Measurements from ENCODE around the gene AIFM2.

- TF ChIP-seq ZFP36 (IDR thresholded peaks at IDR 0.05; ENCODE audit: low read depth, low read length, partially characterized antibody) = no peak
- TF ChIP-seq MYNN (IDR thresholded peaks at IDR 0.05) = no peak
- no peak for TF ChIP-seq MYNN (CRISPR knock-in tag; IDR thresholded peaks at IDR 0.05)
- no peak for TF ChIP-seq ZNF431 (CRISPR knock-in tag; IDR thresholded peaks at IDR 0.05)
- no peak for TF ChIP-seq DDX20 (tag; IDR thresholded peaks at IDR 0.05; ENCODE audit: low read depth)
- TF ChIP-seq MXI1 (IDR thresholded peaks at IDR 0.05; ENCODE audit: low read depth, low read length) = no peak
- no peak for TF ChIP-seq EZH2 (IDR thresholded peaks at IDR 0.05; ENCODE audit: borderline replicate concordance, low read depth, low read length)
- no peak for TF ChIP-seq POLR2A (conservative IDR thresholded peaks at IDR 0.05)
- TF ChIP-seq TARDBP (IDR thresholded peaks at IDR 0.05) = no peak
- TF ChIP-seq ELF1 (tag; IDR thresholded peaks at IDR 0.05) = no peak
- TF ChIP-seq SMC3 (conservative IDR thresholded peaks at IDR 0.05; ENCODE audit: insufficient read depth, low read depth, low read length) = 0 out of 2 replicates have a peak, but pooled peaks have one; percentile 36
- TF ChIP-seq RFX5 (IDR thresholded peaks at IDR 0.05; ENCODE audit: low read depth, low read length) = no peak
Measured at GRCh38 chr10:70115948-70116682, 16.5 kb downstream of the AIFM2 start.
